K562 (cell line): ENCODE data around the gene HSPB1. TPM values are rescaled to one million over a fixed set of nuclear protein-coding genes. Genes with fewer than 3 reads are reported as not detected.

ENCODE experiments used
- ARNT ChIP-seq, 2 experiments: fragments of 450-650 bp; IDR thresholded peaks; 2 replicates each; pipeline ENCODE4 v1.6.1; 2016; ENCODE audit warnings: mild to moderate bottlenecking in 1 of 2
- DDX20 ChIP-seq: fragments of 450-650 bp; IDR thresholded peaks from 2 replicates; pipeline ENCODE4 v1.6.1; 2016; ENCODE audit warnings: missing genetic modification characterization, low read depth, mild to moderate bottlenecking, missing compliant biosample characterization, moderate library complexity
- DLX4 ChIP-seq: fragments of 250-450 bp; sonication (Bioruptor Pico); IDR thresholded peaks from 2 replicates; pipeline ENCODE4 v1.6.1; 2021; ENCODE audit warnings: mild to moderate bottlenecking
- GABPB1 ChIP-seq: sonication (generic); formaldehyde crosslinking; IDR thresholded peaks from 2 replicates; pipeline ENCODE4 v1.8.0; 2022; ENCODE audit warnings: mild to moderate bottlenecking, missing genetic modification reagents
- MEF2D ChIP-seq: conservative IDR thresholded peaks from 2 replicates; pipeline ENCODE4 v1.6.1; 2016; ENCODE audit warnings: low read depth, missing genetic modification characterization, missing compliant biosample characterization
- NCOA1 ChIP-seq: fragments of 450-650 bp; IDR thresholded peaks from 2 replicates; pipeline ENCODE4 v1.6.1; 2016; ENCODE audit warnings: low read depth
- NR2C1 ChIP-seq, 2 experiments: fragments of 450-650 bp; IDR thresholded peaks; 2 replicates each; pipeline ENCODE4 v1.6.1; 2017; ENCODE audit warnings: mild to moderate bottlenecking in 2 of 2, antibody characterized with exemption in 1 of 2, inconsistent platforms in 1 of 2, missing compliant biosample characterization in 1 of 2, missing genetic modification characterization in 1 of 2
- NR4A1 ChIP-seq, 2 experiments: fragments of 250-450 bp in 1 of 2; fragments of 450-650 bp in 1 of 2; sonication (Bioruptor Pico) in 1 of 2; IDR thresholded peaks; 2 replicates each; pipeline versions ENCODE4 v1.4.0 to v1.6.1; 2016 to 2020; ENCODE audit warnings: mild to moderate bottlenecking in 2 of 2, missing compliant biosample characterization in 1 of 2, missing genetic modification characterization in 1 of 2, moderate library complexity in 1 of 2
- POLR2G ChIP-seq: fragments of 200-400 bp; formaldehyde crosslinking; IDR thresholded peaks from 2 replicates; pipeline ENCODE4 v1.6.1; 2017; ENCODE audit warnings: low read depth, mild to moderate bottlenecking, antibody characterized with exemption, low read length, moderate library complexity
- RBM17 ChIP-seq: fragments of 200-400 bp; formaldehyde crosslinking; IDR thresholded peaks from 2 replicates; pipeline ENCODE4 v1.6.1; 2017; ENCODE audit warnings: low read depth, mild to moderate bottlenecking, low read length, borderline replicate concordance
- SFPQ ChIP-seq: fragments of 200-400 bp; formaldehyde crosslinking; IDR thresholded peaks from 2 replicates; pipeline ENCODE4 v1.6.1; 2017; ENCODE audit warnings: mild to moderate bottlenecking, low read depth, low read length, moderate library complexity
- SMARCA5 ChIP-seq: fragments of 450-650 bp; IDR thresholded peaks from 2 replicates; pipeline ENCODE4 v1.6.1; 2016
- SRF ChIP-seq, 2 experiments: fragments of 250-450, 450-650 bp in 1 of 2; sonication (Bioruptor Pico) in 1 of 2; sonication (generic) in 1 of 2; formaldehyde crosslinking; IDR thresholded peaks; 2 replicates each; pipeline versions ENCODE4 v1.5.0 to v1.5.1; 2020 to 2022; ENCODE audit warnings: mild to moderate bottlenecking in 1 of 2, missing genetic modification reagents in 1 of 2
- YBX1 ChIP-seq: fragments of 450-650 bp; IDR thresholded peaks from 2 replicates; pipeline ENCODE4 v1.7.1; 2016; ENCODE audit warnings: mild to moderate bottlenecking
- ZNF134 ChIP-seq: fragments of 250-450 bp; sonication (Bioruptor Pico); conservative IDR thresholded peaks from 2 replicates; pipeline ENCODE4 v1.4.0; 2020
- ZNF146 ChIP-seq: IDR thresholded peaks from one replicate; pipeline ENCODE4 v1.6.1; 2018; ENCODE audit warnings: missing compliant biosample characterization; ENCODE audit not compliant: unreplicated experiment
- ZNF197 ChIP-seq: fragments of 200-800 bp; sonication (Bioruptor generic); IDR thresholded peaks from 2 replicates; pipeline ENCODE4 v1.6.1; 2016; ENCODE audit warnings: low read depth, missing genetic modification characterization, missing compliant biosample characterization
- ZNF280A ChIP-seq: fragments of 450-650 bp; IDR thresholded peaks from 2 replicates; pipeline ENCODE4 v1.6.1; 2018; ENCODE audit warnings: mild to moderate bottlenecking, low read depth; ENCODE audit not compliant: partially characterized antibody
- ZNF717 ChIP-seq: fragments of 250-450 bp; sonication (Bioruptor Pico); IDR thresholded peaks from 2 replicates; pipeline ENCODE4 v1.5.0; 2021
- polyA plus RNA-seq, 8 experiments: library from polyadenylated mRNA; depleted of rRNA in 4 of 8; stranded (reverse) in 5 of 8; unstranded in 3 of 8; fragments of >200 nt; fragmentation: Nextera tagmentation in 2 of 8; fragmentation: Illumina TruSeq in 1 of 8; extraction: Ambion mirVana in 2 of 8; extraction: Trizol in 1 of 8; gene quantifications; 2 replicates each; pipeline versions ENCODE4 v1.2.1 to v1.2.3, GENCODE V29; 2011 to 2014; ENCODE audit warnings: inconsistent platforms in 1 of 8, missing spikeins in 1 of 8
- total RNA-seq, 7 experiments: library from RNA; depleted of rRNA in 6 of 7; stranded (reverse); fragments of >200 nt in 6 of 7; fragmentation: Illumina TruSeq in 2 of 7; extraction: Trizol in 2 of 7; gene quantifications; 2 replicates each; pipeline versions ENCODE4 v1.2.1 to v1.2.3, GENCODE V29; 2011 to 2021; ENCODE audit warnings: low replicate concordance in 1 of 7

HSPB1 gene
- total and polyA plus RNA-seq, 9 of the 15 experiments (the other 6 are each of a cell fraction or from before 2014, with no cell fraction given) = 27.1 to 522 (median 138) TPM

- TF ChIP-seq NR2C1 (IDR thresholded peaks at IDR 0.05) (no peak), NR2C1 (tag; IDR thresholded peaks at IDR 0.05) (no peak), DDX20 (tag) (no peak), SRF (CRISPR knock-in tag; IDR thresholded peaks at IDR 0.05) (peak in 1 of 2 experiments; percentile 74; a peak in 2 of 4 replicates), RBM17 (no peak), ZNF134 (CRISPR knock-in tag) (0 out of 2 replicates have a peak, but pooled peaks have one; percentile 12), ZNF280A (no peak), NR4A1 (CRISPR knock-in tag; IDR thresholded peaks at IDR 0.05) (no peak), NR4A1 (tag; IDR thresholded peaks at IDR 0.05) (no peak), SMARCA5 (no peak), GABPB1 (CRISPR knock-in tag) (peak; percentile 54; the same call in 1 of the 2 replicates), ARNT (IDR thresholded peaks at IDR 0.05) (peak in 1 of 2 experiments; percentile 41; a peak in 1 of 4 replicates), ZNF197 (CRISPR knock-in tag) (no peak), MEF2D (tag) (no peak), POLR2G (peak; percentile 86), ZNF146 (no peak), NCOA1 (no peak), SFPQ (no peak), YBX1 (no peak), DLX4 (CRISPR knock-in tag) (no peak), ZNF717 (CRISPR knock-in tag) (no peak)
Measured at GRCh38 chr7:76303202-76304147, 1.0 kb downstream of the HSPB1 start (continued).
